ENCODE results near the gene CGNL1.

The CGNL1 gene

GRCh38 chr15:57423599-57424140 lies 47.4 kb downstream of the CGNL1 start:
- DNase-seq (ENCODE audit: low read depth in 2 of 2) = no peak

- no peak for DNase-seq (ENCODE audit: low read depth in 2 of 2)
These were observed 48.5 kb downstream of the CGNL1 start for GRCh38 chr15:57424628-57425405.

- DNase-seq (ENCODE audit: low read depth in 2 of 2) = no peak
These were observed 49.5 kb downstream of the CGNL1 start for GRCh38 chr15:57425842-57426241.

GRCh38 chr15:57427367-57427821 lies 51.1 kb downstream of the CGNL1 start:
- no peak for DNase-seq (ENCODE audit: low read depth in 2 of 2)

- DNase-seq (ENCODE audit: low read depth in 2 of 2) = no peak
These were observed 55.9 kb downstream of the CGNL1 start for GRCh38 chr15:57432141-57432741.

GRCh38 chr15:57436166-57436565 lies 59.9 kb downstream of the CGNL1 start:
- DNase-seq (ENCODE audit: low read depth in 2 of 2) = no peak

GRCh38 chr15:57436961-57437360 lies 60.7 kb downstream of the CGNL1 start:
- no peak for DNase-seq (ENCODE audit: low read depth in 2 of 2)

- DNase-seq (ENCODE audit: low read depth in 2 of 2) = no peak
These were observed 61.3 kb downstream of the CGNL1 start for GRCh38 chr15:57437564-57437963.

GRCh38 chr15:57438166-57438565 lies 61.9 kb downstream of the CGNL1 start:
- no peak for DNase-seq (ENCODE audit: low read depth in 2 of 2)

- DNase-seq (ENCODE audit: low read depth in 2 of 2) = no peak
These were observed 63.1 kb downstream of the CGNL1 start for GRCh38 chr15:57439128-57440027.

GRCh38 chr15:57440167-57440566 lies 63.9 kb downstream of the CGNL1 start:
- no peak for DNase-seq (ENCODE audit: low read depth in 2 of 2)

- DNase-seq (ENCODE audit: low read depth in 2 of 2) = no peak
These were observed 64.5 kb downstream of the CGNL1 start for GRCh38 chr15:57440799-57441198.

- no peak for DNase-seq (ENCODE audit: low read depth in 2 of 2)
These were observed 66.0 kb downstream of the CGNL1 start for GRCh38 chr15:57442335-57442734.

GRCh38 chr15:57443486-57443885 lies 67.2 kb downstream of the CGNL1 start:
- no peak for DNase-seq (ENCODE audit: low read depth in 2 of 2)

GRCh38 chr15:57444877-57445513 lies 68.7 kb downstream of the CGNL1 start:
- DNase-seq (ENCODE audit: low read depth in 2 of 2) = no peak

GRCh38 chr15:57445872-57446271 lies 69.6 kb downstream of the CGNL1 start:
- DNase-seq (ENCODE audit: low read depth in 2 of 2) = no peak

GRCh38 chr15:57446393-57446792 lies 70.1 kb downstream of the CGNL1 start:
- no peak for DNase-seq (ENCODE audit: low read depth in 2 of 2)

- no peak for DNase-seq (ENCODE audit: low read depth in 2 of 2)
These were observed 75.2 kb downstream of the CGNL1 start for GRCh38 chr15:57451555-57451954.

GRCh38 chr15:57452090-57452754 lies 75.9 kb downstream of the CGNL1 start:
- DNase-seq (ENCODE audit: low read depth in 2 of 2) = no peak

GRCh38 chr15:57455929-57456328 lies 79.6 kb downstream of the CGNL1 start:
- no peak for DNase-seq (ENCODE audit: low read depth in 2 of 2)

- DNase-seq (ENCODE audit: low read depth in 2 of 2) = no peak
These were observed 80.3 kb downstream of the CGNL1 start for GRCh38 chr15:57456559-57456958.

All from stimulated activated CD4-positive, alpha-beta T cell treated with anti-CD3 and anti-CD28 coated beads, Interleukin-12 subunit alpha, Interleukin-12 subunit beta, amount 100 ng/mL, for 24 hours (primary cell).